ENCODE measurements around the gene ATRNL1. TPM values are rescaled to one million over a fixed set of nuclear protein-coding genes. Genes with fewer than 3 reads are reported as not detected.
"Not testable (repeated sequence)": the region's sequence is repeated elsewhere in the genome, so short reads cannot be mapped to it uniquely, and the experiment has no call there.

Gene ATRNL1
- total RNA-seq, 8 experiments from 2014 or later, result 1.8 to 49.5 (median 26.9) TPM

DNA sequence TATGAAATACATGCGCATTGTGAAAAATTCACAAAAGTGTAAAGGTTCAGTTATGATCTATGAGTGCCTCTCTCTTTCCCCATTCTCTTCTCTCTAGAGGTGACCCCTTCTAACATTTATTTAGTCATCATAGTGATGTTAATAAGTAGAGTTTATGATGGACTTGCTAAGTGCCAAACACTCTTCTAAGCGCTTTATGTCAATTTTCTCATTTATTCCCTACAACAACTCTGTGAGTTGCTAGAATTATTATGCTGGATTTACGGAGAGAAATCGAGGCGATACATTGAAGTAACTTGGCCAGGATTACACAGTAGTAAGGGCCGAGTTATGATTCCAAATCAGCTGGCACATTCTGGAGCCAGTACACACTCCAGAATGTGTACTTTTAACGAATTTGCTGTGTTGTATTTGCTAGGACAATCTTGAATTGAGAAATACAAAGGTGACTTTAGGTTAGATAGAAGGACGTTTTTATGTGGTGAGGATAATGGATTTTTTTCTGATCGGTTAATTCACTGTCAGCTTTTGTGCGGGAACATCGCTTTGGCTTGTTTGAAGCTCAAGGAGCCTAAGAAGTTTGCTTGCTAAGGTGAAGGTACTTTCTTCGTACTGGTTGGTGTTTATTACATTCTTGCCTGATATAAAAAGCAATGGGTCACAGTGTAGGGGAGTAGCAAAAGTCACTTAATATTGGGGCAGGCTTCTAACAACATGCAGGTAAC, 1.4 kb downstream of the ATRNL1 start:
- H3K4me3 ChIP-seq, result peak overlapping the region; percentile 88 to 98 (median 98)
- H3K27ac ChIP-seq, result no peak overlapping the region
- in situ Hi-C loops (cut with MboI; ENCODE audit: low pct_unique_long_range_greater_than_20kb in 2 of 9, low sequenced_read_pairs in 9 of 9, unreplicated experiment in 9 of 9), result no loop called here

DNA sequence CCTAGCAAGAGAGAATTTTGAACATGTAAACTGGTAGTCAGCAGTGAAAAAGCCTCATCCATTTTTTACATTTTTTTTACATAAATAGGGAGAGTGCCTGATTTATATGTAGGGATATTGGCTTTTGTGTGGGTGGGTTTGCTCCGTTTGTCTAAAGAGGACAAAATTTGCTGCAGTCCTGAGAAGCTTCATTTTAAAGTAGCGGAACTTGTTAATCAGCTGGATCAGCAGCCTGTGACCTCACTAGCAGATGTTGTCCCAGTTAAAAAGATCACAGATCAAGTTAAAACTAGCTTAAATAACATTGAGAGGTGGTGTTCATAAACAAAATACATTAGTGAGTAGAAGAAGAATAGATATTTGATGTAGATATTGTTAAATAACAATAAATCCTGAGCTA, 2.6 kb downstream of the ATRNL1 start:
- peak overlapping the region in 2 of 5 donors; percentile 16 to 22 for H3K4me3 ChIP-seq
- H3K4me1 ChIP-seq (replicated peaks in 1 of 2), result peaks cover 3 to 21% of the 10 kb centered on the region in 2 donors
- no peak overlapping the region for H3K27ac ChIP-seq
- no peak for ATAC-seq (replicated peaks in 6 of 8)
- in situ Hi-C loops (cut with MboI; ENCODE audit: low pct_unique_long_range_greater_than_20kb in 2 of 9, low sequenced_read_pairs in 9 of 9, unreplicated experiment in 9 of 9), result no loop called here
- WGBS, 10 experiments, result 0 to 44% (median 25%) methylated on average over 1 to 2 of the region's 2 CpGs

More for the DNA sequence above, 1.4 kb downstream of the ATRNL1 start:
- peaks cover 3 to 21% of the 10 kb centered on the region in 2 donors for H3K4me1 ChIP-seq (replicated peaks in 1 of 2)
- 13 to 85% (median 30%) methylated on average over 1 to 12 of the region's 12 CpGs for WGBS, 10 experiments
- ATAC-seq (replicated peaks in 6 of 8), result no peak

GRCh38 chr10:115103700-115104099, 10.5 kb downstream of the ATRNL1 start:
- in situ Hi-C loops (cut with MboI; ENCODE audit: low pct_unique_long_range_greater_than_20kb in 2 of 9, low sequenced_read_pairs in 9 of 9, unreplicated experiment in 9 of 9), result loop anchor here in 3 of 9 experiments (25.0 kb wide), 2 partner anchors 216 to 241 kb away; no protein-coding TSS in a partner anchor
- H3K27ac ChIP-seq, result no peak overlapping the region
- no peak overlapping the region for H3K4me3 ChIP-seq
- no peaks in the 10 kb centered on the region for H3K4me1 ChIP-seq (replicated peaks in 1 of 2)
- no peak for ATAC-seq (replicated peaks in 6 of 8)
- 0 to 100% (median 92%) methylated on average over 1 of the region's 1 CpG for WGBS, 10 experiments

DNA sequence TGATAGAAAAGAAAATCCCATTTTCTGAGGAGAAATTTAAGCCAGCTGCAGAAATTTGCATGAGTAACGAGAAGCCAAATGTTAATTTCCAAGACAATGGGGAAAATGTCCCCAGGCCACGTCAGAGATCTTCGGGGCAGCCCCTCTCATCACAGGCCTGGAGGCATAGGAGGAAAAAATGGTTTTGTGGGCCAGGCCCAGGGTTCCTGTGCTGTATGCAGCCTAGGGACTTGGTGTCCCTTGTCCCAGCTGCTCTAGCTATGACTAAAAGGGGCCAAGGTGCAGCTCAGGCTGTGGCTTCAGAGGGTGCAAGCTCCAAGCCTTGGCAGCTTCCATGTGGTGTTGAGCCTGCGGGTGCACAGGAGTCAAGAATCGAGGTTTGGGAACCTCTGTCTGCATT, 12.2 kb downstream of the ATRNL1 start:
- not testable (repeated sequence) for H3K27ac ChIP-seq; H3K4me1 ChIP-seq (replicated peaks in 1 of 2); ATAC-seq (replicated peaks in 6 of 8); H3K4me3 ChIP-seq
- 0 to 100% (median 52%) methylated on average over 1 to 5 of the region's 5 CpGs; no CpG with 5 or more reads in 2 of the 10 experiments for WGBS, 10 experiments
- in situ Hi-C loops (cut with MboI; ENCODE audit: low pct_unique_long_range_greater_than_20kb in 2 of 9, low sequenced_read_pairs in 9 of 9, unreplicated experiment in 9 of 9), result loop anchor here in 3 of 9 experiments (25.0 kb wide), 2 partner anchors 218 to 243 kb away; no protein-coding TSS in a partner anchor

GRCh38 chr10:115107830-115108229, 14.7 kb downstream of the ATRNL1 start:
- no peak overlapping the region for H3K4me3 ChIP-seq
- in situ Hi-C loops (cut with MboI; ENCODE audit: low pct_unique_long_range_greater_than_20kb in 2 of 9, low sequenced_read_pairs in 9 of 9, unreplicated experiment in 9 of 9), result loop anchor here in 3 of 9 experiments (25.0 kb wide), 2 partner anchors 221 to 246 kb away; no protein-coding TSS in a partner anchor
- 26 to 100% (median 94%) methylated on average over 1 to 3 of the region's 3 CpGs for WGBS, 10 experiments
- ATAC-seq (replicated peaks in 6 of 8), result peak in 3 of 8 experiments; percentile 57 to 72 (median 67)
- H3K4me1 ChIP-seq (replicated peaks in 1 of 2), result no peaks in the 10 kb centered on the region
- no peak overlapping the region for H3K27ac ChIP-seq

DNA sequence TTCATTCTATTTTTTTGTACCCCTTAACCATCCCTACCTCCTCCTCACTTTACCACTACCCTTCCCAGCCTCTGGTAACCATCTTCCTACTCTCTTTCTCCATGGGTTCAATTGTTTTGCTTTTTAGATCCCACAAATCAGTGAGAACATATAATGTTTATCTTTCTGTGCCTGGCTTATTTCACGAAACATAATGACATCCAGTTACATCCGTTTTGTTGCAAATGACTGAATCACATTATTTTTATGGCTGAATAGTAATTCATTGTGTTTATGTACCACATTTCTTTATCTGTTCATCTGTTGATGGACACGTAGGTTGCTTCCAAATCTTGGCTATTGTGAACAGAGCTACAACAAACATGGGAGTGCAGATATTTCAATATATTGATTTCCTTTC, 24.1 kb downstream of the ATRNL1 start:
- WGBS, 10 experiments, result 0 to 100% (median 57%) methylated on average over 1 to 3 of the region's 3 CpGs; no CpG with 5 or more reads in 1 of the 10 experiments
- Histone ChIP-seq H3K4me1 (replicated peaks in 1 of 2) (no peaks in the 10 kb centered on the region), H3K4me3 (no peak overlapping the region), H3K27ac (no peak overlapping the region)
- in situ Hi-C loops (cut with MboI; ENCODE audit: low pct_unique_long_range_greater_than_20kb in 2 of 9, low sequenced_read_pairs in 9 of 9, unreplicated experiment in 9 of 9), result loop anchor here in 3 of 9 experiments (25.0 kb wide), 2 partner anchors 230 to 255 kb away; no protein-coding TSS in a partner anchor
- ATAC-seq (replicated peaks in 6 of 8), result no peak

- 22 to 100% (median 72%) methylated on average over 1 of the region's 1 CpG; no CpG with 5 or more reads in 4 of the 10 experiments for WGBS, 10 experiments
- in situ Hi-C loops (cut with MboI; ENCODE audit: low pct_unique_long_range_greater_than_20kb in 2 of 9, low sequenced_read_pairs in 9 of 9, unreplicated experiment in 9 of 9), result loop anchor here in 3 of 9 experiments (25.0 kb wide), 2 partner anchors 231 to 256 kb away; no protein-coding TSS in a partner anchor
- no peak for ATAC-seq (replicated peaks in 6 of 8)
- no peak overlapping the region for H3K4me3 ChIP-seq
- H3K4me1 ChIP-seq (replicated peaks in 1 of 2), result no peaks in the 10 kb centered on the region
- H3K27ac ChIP-seq, result no peak overlapping the region
Observed at GRCh38 chr10:115118346-115118745, 25.2 kb downstream of the ATRNL1 start.

DNA sequence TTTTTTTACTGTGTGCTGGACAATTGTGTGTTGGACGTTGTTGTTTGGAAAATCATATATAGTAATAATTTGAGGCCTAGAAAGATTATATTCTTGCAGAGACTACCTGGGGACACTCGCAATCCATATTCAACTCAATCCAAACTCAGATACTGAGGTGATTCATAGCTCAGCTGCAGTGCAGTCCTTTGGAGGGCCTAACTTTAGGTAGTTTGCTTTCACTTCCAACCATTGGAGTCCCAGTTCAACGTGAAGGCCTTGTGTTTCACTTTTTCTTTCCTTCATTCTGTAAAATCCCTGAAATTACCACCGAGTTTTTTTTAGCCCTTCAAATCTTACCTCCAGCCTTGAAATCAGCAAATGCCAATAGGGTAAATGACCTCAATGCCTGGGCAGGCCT, 32.3 kb downstream of the ATRNL1 start:
- H3K4me1 ChIP-seq (replicated peaks in 1 of 2), result no peaks in the 10 kb centered on the region
- in situ Hi-C loops (cut with MboI; ENCODE audit: low pct_unique_long_range_greater_than_20kb in 2 of 9, low sequenced_read_pairs in 9 of 9, unreplicated experiment in 9 of 9), result loop anchor here in 3 of 9 experiments (10.0 to 25.0 kb wide), 3 partner anchors 251 to 563 kb away; no protein-coding TSS in a partner anchor
- 37 to 90% (median 85%) methylated on average over 2 to 4 of the region's 4 CpGs for WGBS, 10 experiments
- no peak overlapping the region for H3K4me3 ChIP-seq
- ATAC-seq (replicated peaks in 6 of 8), result no peak
- H3K27ac ChIP-seq, result no peak overlapping the region

- H3K4me3 ChIP-seq, result no peak overlapping the region
- ATAC-seq (replicated peaks in 6 of 8), result peak in 3 of 8 experiments; percentile 28 to 41 (median 37)
- no peaks in the 10 kb centered on the region for H3K4me1 ChIP-seq (replicated peaks in 1 of 2)
- in situ Hi-C loops (cut with MboI; ENCODE audit: low pct_unique_long_range_greater_than_20kb in 2 of 9, low sequenced_read_pairs in 9 of 9, unreplicated experiment in 9 of 9), result loop anchor here in 3 of 9 experiments (10.0 to 25.0 kb wide), 3 partner anchors 255 to 567 kb away; no protein-coding TSS in a partner anchor
- no peak overlapping the region for H3K27ac ChIP-seq
Observed at GRCh38 chr10:115129752-115130151, 36.6 kb downstream of the ATRNL1 start.

DNA sequence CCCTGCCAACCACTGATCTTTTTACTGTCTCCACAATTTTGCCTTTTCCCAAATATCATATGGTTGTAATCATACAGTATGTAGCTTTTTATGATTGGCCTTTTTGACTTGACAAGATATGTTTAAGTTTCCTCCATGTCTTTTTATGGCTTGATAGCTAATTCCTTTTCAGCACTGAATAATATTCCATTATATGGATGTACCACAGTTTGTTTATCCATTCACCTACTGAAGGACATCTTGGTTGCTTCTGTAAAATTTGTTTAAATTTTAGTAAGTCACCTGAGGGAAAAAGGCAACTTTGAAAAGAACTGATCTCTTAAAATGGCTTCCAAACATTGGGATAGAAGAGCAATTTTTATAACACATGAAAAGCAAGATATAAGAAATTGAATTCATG, 43.5 kb downstream of the ATRNL1 start:
- Histone ChIP-seq H3K4me3 (no peak overlapping the region), H3K27ac (no peak overlapping the region), H3K4me1 (replicated peaks in 1 of 2) (no peaks in the 10 kb centered on the region)
- ATAC-seq (replicated peaks in 6 of 8), result no peak
- in situ Hi-C loops (cut with MboI; ENCODE audit: low pct_unique_long_range_greater_than_20kb in 2 of 9, low sequenced_read_pairs in 9 of 9, unreplicated experiment in 9 of 9), result loop anchor here in 2 of 9 experiments (25.0 kb wide), 2 partner anchors 276 to 574 kb away; no protein-coding TSS in a partner anchor

- H3K4me3 ChIP-seq, result no peak overlapping the region
- no peaks in the 10 kb centered on the region for H3K4me1 ChIP-seq (replicated peaks in 1 of 2)
- H3K27ac ChIP-seq, result no peak overlapping the region
- no peak for ATAC-seq (replicated peaks in 6 of 8)
- in situ Hi-C loops (cut with MboI; ENCODE audit: low pct_unique_long_range_greater_than_20kb in 2 of 9, low sequenced_read_pairs in 9 of 9, unreplicated experiment in 9 of 9), result loop anchor here in 2 of 9 experiments (25.0 kb wide), 2 partner anchors 271 to 579 kb away; no protein-coding TSS in a partner anchor
Observed at GRCh38 chr10:115141254-115141653, 48.1 kb downstream of the ATRNL1 start.

GRCh38 chr10:115157357-115157756, 64.2 kb downstream of the ATRNL1 start:
- in situ Hi-C loops (cut with MboI; ENCODE audit: low pct_unique_long_range_greater_than_20kb in 2 of 9, low sequenced_read_pairs in 9 of 9, unreplicated experiment in 9 of 9), result loop anchor here in 1 of 9 experiments (25.0 kb wide), 1 partner anchor 255 kb away; no protein-coding TSS in a partner anchor
- Histone ChIP-seq H3K4me3 (no peak overlapping the region), H3K27ac (no peak overlapping the region), H3K4me1 (replicated peaks in 1 of 2) (no peaks in the 10 kb centered on the region)
- WGBS, 10 experiments, result 0 to 100% (median 82%) methylated on average over 1 to 2 of the region's 2 CpGs; no CpG with 5 or more reads in 1 of the 10 experiments
- ATAC-seq (replicated peaks in 6 of 8), result no peak

DNA sequence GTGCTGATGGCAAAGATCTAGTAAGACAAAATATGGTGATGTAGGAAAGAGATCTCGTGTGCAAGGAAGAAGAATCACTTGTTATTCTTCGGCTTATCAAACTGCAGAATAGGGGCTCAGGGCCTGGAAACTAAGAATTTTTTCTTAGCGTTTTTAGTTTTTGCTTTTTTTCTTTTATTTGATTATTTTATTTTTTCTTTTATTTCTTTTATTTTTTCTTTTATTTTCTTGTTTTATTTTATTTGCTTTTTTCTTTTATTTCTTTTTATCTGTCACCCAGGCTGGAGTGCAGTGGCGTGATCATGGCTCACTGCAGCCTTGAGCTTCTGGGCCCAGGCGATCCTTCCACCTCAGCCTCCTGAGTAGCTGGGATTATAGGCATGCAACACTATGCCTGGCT, 70.0 kb downstream of the ATRNL1 start:
- no peaks in the 10 kb centered on the region for H3K4me1 ChIP-seq (replicated peaks in 1 of 2)
- no peak for ATAC-seq (replicated peaks in 6 of 8)
- no peak overlapping the region for H3K4me3 ChIP-seq
- H3K27ac ChIP-seq, result no peak overlapping the region
- WGBS, 10 experiments, result 19 to 100% (median 93%) methylated on average over 2 to 5 of the region's 5 CpGs
- in situ Hi-C loops (cut with MboI; ENCODE audit: low pct_unique_long_range_greater_than_20kb in 2 of 9, low sequenced_read_pairs in 9 of 9, unreplicated experiment in 9 of 9), result loop anchor here in 1 of 9 experiments (25.0 kb wide), 1 partner anchor 249 kb away; no protein-coding TSS in a partner anchor

All from motor neuron (in vitro differentiated cells).